Jurkat, Clone E6-1 (cell line): ENCODE results near the gene ZFYVE21.
"Not testable (repeated sequence)": the region's sequence is repeated elsewhere in the genome, so short reads cannot be mapped to it uniquely, and the experiment has no call there.

Experiments used
- DNase-seq: peaks from one replicate; pipeline ENCODE4 v3.0.0-alpha.2; 2011; ENCODE audit warnings: low read depth, low spot score
- H3K4me3 ChIP-seq: 2 replicates; pipeline ENCODE4 v1.5.1; 2011; ENCODE audit warnings: mild to moderate bottlenecking, low read length, control low read depth, moderate library complexity

ZFYVE21 gene

GRCh38 chr14:103688906-103689902 lies 26.4 kb upstream of the ZFYVE21 start:
- no peak overlapping the region for H3K4me3 ChIP-seq
- no peak for DNase-seq

DNA sequence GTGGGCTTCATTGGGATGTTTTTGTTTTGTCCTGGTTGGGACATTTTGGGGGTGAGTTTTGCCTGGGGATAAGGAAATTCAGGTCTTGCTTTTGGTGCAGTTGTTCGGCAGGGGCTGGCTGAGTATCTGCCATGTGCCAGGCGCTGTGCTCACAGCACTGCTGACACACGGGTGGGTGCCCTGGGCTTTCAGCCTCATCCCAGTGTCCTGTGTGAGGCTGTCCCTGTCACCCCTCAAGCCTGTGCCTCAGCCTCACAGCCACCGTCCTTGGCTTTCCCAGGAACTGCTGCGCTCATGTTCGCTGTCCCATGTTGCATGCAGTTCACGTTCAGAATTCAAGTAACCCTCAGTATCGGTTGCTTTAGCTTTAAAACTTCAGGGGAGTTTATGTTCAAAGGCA lies 25.3 kb upstream of the ZFYVE21 start:
- H3K4me3 ChIP-seq: no peak overlapping the region
- DNase-seq: no peak

- DNase-seq, H3K4me3 ChIP-seq: not testable (repeated sequence)
Observed at GRCh38 chr14:103691655-103692054, 24.0 kb upstream of the ZFYVE21 start.

DNA sequence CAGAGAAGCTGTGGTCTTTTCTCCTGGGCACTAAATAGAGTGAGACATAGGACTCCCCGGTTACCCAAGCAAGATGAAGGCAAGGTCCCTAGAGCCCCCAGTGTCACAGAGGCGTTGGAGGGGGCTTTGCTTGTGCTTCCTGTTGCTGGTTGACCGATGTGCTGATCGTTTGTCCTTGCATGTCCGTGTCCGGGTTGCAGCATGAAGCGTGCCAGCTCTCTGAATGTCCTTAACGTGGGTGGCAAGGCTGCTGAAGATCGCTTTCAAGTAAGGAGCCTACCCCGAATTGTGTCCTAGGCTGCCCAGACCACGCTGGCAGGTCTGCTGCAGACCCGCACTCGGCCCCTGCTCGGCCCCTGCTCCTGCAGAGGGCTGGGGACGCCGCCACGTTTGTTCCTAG lies 23.5 kb upstream of the ZFYVE21 start:
- no peak overlapping the region for H3K4me3 ChIP-seq
- DNase-seq: no peak

GRCh38 chr14:103692871-103693270 lies 22.7 kb upstream of the ZFYVE21 start:
- no peak overlapping the region for H3K4me3 ChIP-seq
- no peak for DNase-seq

- DNase-seq: no peak
- H3K4me3 ChIP-seq: no peak overlapping the region
Observed at GRCh38 chr14:103693515-103693914, 22.1 kb upstream of the ZFYVE21 start.

GRCh38 chr14:103694572-103695026 lies 21.0 kb upstream of the ZFYVE21 start:
- no peak overlapping the region for H3K4me3 ChIP-seq
- no peak for DNase-seq

- no peak for DNase-seq
- no peak overlapping the region for H3K4me3 ChIP-seq
Observed at GRCh38 chr14:103695296-103696069, 20.1 kb upstream of the ZFYVE21 start.

DNA sequence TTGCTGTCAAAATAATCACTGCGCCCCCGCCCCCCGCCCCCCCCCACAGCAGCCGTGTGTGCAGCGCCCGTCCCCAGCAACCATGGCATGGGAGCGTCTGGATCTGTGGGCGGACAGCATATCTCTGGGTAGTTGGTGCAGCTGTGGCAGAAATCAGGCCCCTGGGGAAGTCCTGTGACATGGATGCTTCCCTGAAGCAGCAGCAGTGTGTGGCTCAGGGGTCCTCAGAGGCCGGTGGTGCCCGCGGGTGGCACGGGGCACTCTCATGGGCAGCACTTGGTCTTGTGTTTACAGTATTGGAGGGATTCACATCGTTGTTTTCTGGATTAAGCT lies 19.6 kb upstream of the ZFYVE21 start:
- H3K4me3 ChIP-seq: no peak overlapping the region
- no peak for DNase-seq

- H3K4me3 ChIP-seq: no peak overlapping the region
- DNase-seq: no peak
Observed at GRCh38 chr14:103696466-103697071, 19.0 kb upstream of the ZFYVE21 start.

DNA sequence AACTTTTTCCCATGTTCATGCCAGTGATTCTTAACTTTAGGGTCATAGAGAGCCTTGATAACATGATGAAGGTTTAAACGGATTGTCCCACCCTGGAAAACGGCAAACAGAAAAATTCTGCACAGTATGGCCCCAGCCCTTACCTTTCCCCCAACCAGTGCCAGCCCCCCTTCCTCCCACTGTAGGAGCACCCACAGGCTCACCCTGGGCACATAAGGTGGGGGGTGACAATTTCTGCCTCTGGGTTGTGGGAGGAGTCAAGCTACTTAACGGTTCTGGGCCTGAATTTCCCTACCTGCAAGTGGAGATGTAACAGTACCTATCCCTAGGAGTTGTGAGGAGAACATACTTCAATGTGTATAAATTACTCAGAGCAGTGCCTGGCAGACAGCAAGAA lies 18.4 kb upstream of the ZFYVE21 start:
- no peak overlapping the region for H3K4me3 ChIP-seq
- no peak for DNase-seq

DNA sequence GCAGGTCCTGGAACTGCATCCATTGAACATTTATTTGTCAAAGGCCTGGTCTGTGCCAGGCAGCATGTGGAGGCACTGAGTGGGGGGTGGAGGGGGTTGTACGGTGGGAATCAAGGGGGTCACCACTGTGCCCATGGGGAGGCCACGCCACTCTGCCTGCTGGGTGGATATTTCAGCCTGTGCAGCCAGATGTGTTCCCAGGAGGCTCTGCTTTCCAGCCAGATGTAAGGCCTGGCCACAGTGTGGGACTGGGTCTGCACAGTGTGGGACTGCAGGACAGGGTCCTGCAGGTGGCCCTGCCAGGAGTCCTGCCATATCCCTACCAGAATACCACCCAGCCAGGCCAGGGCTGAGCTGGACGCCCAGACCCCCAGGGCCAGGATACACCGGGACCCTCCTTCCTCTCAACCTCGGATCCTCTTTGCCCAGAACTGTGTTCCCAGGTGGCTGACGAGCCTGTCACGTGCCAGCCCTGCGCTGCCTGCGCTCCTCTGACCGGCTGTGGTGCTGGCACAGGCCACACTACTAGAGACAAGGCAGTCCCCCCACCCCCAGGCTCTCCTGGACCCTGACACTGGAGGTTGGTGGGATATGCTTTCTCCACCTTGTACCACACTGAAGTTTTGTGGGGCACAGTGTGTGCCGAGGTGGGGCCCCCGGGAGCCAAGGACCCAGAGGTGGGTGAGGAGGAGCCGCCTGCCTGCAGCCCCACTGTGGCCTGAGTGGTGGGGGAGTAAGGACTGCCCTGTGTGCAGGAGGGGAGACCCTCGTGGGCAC lies 17.8 kb upstream of the ZFYVE21 start:
- no peak overlapping the region for H3K4me3 ChIP-seq
- no peak for DNase-seq

DNA sequence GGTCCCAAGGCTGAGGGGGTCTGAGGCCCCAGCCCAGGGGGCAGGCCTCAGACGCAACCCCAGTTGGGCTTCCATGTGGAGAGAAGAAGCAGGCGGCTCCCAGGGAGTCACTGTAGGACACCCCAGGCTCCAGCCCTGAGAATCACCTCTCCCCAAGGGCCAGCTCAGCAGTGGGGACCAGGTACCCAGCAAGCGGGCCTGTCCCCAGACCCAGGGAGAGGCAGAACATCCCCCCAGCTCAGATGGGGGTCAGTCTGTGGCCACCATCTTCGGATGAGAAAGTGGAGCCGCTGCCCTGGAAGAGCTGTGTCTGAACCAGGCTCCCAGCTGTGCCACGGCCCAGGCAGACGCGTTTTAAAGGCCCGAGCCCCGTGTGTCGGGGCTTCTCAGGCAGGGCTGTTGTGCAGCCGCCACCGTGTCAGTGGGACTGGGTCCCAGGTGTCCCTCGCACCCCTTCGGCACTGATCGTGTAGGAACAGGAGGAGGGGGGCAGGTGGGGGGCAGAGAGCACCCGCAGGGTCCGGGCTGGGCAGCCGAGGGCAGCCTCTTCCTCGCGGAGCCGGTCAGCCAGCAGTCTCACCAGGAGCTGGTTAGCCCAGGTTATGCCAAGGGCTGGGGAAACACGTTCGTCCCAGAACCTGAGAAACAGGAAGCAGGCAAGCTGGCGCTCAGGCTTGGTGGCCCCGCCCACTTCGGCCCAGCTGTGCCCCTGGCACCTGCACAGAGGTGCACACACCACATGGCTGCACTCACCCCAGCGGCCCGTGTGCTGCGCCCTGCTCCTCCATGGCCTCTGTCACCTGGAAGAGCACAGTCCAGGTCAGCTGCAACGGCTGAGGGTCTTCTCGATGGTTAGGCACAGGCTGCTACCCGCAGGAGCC lies 17.0 kb upstream of the ZFYVE21 start:
- no peak overlapping the region for H3K4me3 ChIP-seq
- no peak for DNase-seq

GRCh38 chr14:103699261-103699661 lies 16.3 kb upstream of the ZFYVE21 start:
- H3K4me3 ChIP-seq: no peak overlapping the region

DNA sequence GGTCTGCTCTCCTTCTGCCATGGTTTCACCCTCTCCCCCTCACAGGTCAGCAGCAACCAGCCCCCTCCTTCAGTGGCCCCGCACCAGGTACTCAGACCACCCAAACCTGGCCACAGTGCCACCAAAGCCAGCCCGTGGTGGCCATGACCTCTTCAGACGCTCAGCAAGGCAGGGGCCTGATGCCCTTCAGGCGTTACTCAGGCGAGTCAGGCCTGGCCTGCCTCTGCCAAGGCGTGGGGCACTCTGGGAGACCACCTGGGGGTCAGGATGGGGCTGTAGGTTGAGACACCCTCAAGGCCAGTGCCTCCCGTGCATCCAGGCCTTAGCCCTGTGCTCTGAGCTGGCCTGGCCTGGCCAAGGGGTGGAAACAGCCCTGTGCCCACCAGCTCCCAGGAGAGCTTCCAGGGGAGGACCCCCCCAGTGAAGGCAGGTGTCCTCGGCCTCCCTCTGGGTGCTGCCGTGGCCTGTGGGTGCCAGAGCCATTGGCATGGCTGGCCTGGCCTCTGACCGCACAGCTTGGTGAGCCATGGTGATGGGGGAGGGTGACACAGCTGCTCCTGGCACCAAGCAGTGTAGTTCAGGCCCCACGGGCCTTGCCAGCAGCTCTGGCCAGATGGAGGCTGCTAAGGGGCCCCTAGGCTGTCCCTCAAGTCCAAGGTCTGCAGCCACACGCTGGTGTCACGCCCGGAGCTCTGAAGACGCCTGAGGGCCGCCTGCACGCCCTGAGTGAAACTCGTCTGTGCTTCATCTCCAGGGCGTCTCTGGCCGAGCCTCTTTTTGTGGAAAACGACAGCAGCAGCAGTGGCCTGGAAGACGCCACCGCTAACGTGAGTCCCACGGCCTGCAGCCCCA lies 15.5 kb upstream of the ZFYVE21 start:
- DNase-seq: no peak
- H3K4me3 ChIP-seq: no peak overlapping the region

More at GRCh38 chr14:103699261-103699661, 16.3 kb upstream of the ZFYVE21 start:
- DNase-seq: no peak

DNA sequence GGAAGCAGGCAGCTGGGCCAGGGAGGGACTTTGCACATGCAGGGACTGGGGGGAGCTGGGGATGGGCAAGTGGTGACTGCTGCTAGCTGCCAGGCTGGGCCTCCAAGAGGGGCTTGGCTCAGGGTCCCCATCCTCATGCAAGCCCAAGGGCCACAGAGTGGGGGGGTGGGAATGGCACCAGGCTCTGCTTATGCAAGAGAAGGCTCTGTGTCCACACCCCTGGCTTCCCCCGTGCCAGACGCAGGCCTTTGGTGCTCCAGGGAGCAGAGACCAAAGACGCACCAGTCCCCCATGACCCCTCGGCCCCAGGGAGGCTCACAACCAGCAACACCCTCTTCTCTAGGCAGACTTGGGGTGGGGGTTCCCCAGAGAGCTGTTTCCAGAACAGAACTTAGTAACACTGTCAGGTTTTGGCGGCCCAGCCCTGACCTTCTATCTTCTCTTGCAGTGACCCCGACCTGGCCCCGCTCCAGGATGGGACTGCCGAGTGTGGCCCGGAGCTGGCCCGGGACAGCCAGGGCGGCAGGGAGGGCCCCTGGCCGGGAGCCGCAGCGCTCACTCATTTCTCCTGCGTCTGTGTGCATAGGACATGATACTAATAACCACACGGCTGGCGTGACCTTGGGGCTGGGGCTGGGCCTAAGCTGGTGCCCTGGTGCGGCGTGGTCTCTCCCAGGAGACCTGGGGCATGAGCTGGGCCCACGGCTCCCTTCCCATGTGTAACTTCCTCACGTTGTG lies 14.7 kb upstream of the ZFYVE21 start:
- no peak for DNase-seq

DNA sequence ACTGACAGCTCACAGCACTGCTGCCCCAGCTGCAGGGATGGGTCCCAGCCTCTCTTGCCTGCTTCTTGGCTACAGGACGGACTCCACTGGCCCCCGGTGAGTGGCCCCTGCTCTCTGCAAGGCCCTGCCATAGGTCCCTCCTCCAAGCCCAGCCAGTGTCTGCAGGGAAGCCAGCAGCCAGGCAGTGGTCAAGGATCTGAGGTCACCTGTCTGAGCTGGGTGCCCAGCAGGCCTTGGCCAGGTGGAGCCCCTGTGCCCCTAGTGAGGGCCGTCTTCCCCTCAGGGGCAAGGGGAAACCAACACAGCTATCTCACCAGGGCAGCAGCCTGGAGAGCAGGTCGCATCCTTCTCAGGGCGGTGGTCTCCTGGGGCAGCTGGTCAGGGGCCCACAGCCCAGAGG lies 13.5 kb upstream of the ZFYVE21 start:
- no peak overlapping the region for H3K4me3 ChIP-seq
- DNase-seq: no peak

More for the DNA sequence above, 14.7 kb upstream of the ZFYVE21 start:
- no peak overlapping the region for H3K4me3 ChIP-seq
